Gastrocnemius medialis (tissue), 4 donors: ENCODE measurements around the gene CACNA2D1. TPM values are rescaled to one million over a fixed set of nuclear protein-coding genes. Genes with fewer than 3 reads are reported as not detected.

Experiments used
- ATAC-seq, 2 donors: fragments of 150-250 bp; one replicate each; pipeline ENCODE4 v1.9.1; 2016
- DNase-seq, 2 donors: peaks; one replicate each; pipeline ENCODE4 v3.0.0-alpha.2; 2019
- H3K27ac ChIP-seq, 4 donors: fragments of 200-600 bp; sonication (generic); 1 replicate in 1 of 4; 2 replicates in 3 of 4; pipeline ENCODE4 v1.5.1; 2016 to 2018; ENCODE audit warnings: mild to moderate bottlenecking in 2 of 4, moderate library complexity in 1 of 4
- H3K27me3 ChIP-seq, 3 donors: fragments of 200-600 bp; sonication (generic) in 2 of 3; 1 replicate in 1 of 3; 2 replicates in 2 of 3; pipeline versions ENCODE4 v1.5.1 to v1.6.0; 2016 to 2019; ENCODE audit warnings: mild to moderate bottlenecking in 1 of 3, moderate library complexity in 1 of 3
- H3K36me3 ChIP-seq, 2 donors: fragments of 200-600 bp; sonication (generic) in 1 of 2; one replicate each; pipeline ENCODE4 v1.5.1; 2017 to 2018
- H3K4me1 ChIP-seq, 2 donors: fragments of 200-600 bp; sonication (generic) in 1 of 2; one replicate each; pipeline ENCODE4 v1.5.1; 2016 to 2017; ENCODE audit warnings: mild to moderate bottlenecking in 2 of 2
- H3K4me3 ChIP-seq, 4 donors: fragments of 200-600 bp; sonication (generic) in 3 of 4; 1 replicate in 1 of 4; 2 replicates in 3 of 4; pipeline ENCODE4 v1.5.1; 2016 to 2019; ENCODE audit warnings: mild to moderate bottlenecking in 2 of 4
- H3K9me3 ChIP-seq, 3 donors: fragments of 200-600 bp; sonication (generic) in 2 of 3; 1 replicate in 1 of 3; 2 replicates in 2 of 3; pipeline ENCODE4 v1.5.1; 2016 to 2019
- CTCF ChIP-seq, 5 experiments: fragments of 450-650 bp in 3 of 5; fragments of 200-600 bp in 2 of 5; sonication (generic) in 2 of 5; IDR thresholded peaks in 4 of 5; conservative IDR thresholded peaks in 1 of 5; 1 replicate in 4 of 5; 2 replicates in 1 of 5; pipeline ENCODE4 v1.5.1; 2016 to 2019; ENCODE audit warnings: antibody characterized with exemption in 5 of 5, mild to moderate bottlenecking in 3 of 5, moderate library complexity in 3 of 5
- POLR2A ChIP-seq, 2 donors: fragments of 450-650 bp; IDR thresholded peaks; one replicate each; pipeline ENCODE4 v1.6.1; 2017; ENCODE audit warnings: antibody characterized with exemption in 2 of 2, mild to moderate bottlenecking in 2 of 2, moderate library complexity in 2 of 2
- in situ Hi-C, 4 donors: fragments of 200-750 bp; cut with MboI; loops; one replicate each; pipeline versions ENCODE4 v1.15.0 to v1.8.0; 2017; ENCODE audit warnings: low sequenced_read_pairs in 4 of 4
- intact Hi-C: fragments of 100-400 bp; cut with DNase I; formaldehyde crosslinking; loops from one replicate; pipeline ENCODE4 v1.15.1; 2023; ENCODE audit warnings: low total_unique reads
- total RNA-seq, 4 donors: library from RNA; depleted of rRNA; stranded (reverse); fragments of >200 nt; gene quantifications; one replicate each; pipeline versions ENCODE4 v1.1.0 to v1.2.3, GENCODE V29; 2016

The CACNA2D1 gene
- total RNA-seq, 4 donors from 2014 or later: 83.9 to 157 (median 120) TPM

GRCh38 chr7:82464372-82464771 lies 20.8 kb upstream of the CACNA2D1 start:
- H3K9me3 ChIP-seq: no peaks in the 10 kb centered on the region
- no peak for ATAC-seq
- in situ Hi-C loops: loop anchor here in 1 of 4 donors (25.0 kb wide), 1 partner anchor 227 kb away; no protein-coding TSS in a partner anchor
- no peak for DNase-seq
- no peaks in the 10 kb centered on the region for H3K27me3 ChIP-seq
- H3K4me1 ChIP-seq: peaks cover 0 to 13% of the 10 kb centered on the region in 2 donors
- no peaks in the 10 kb centered on the region for H3K36me3 ChIP-seq
- H3K4me3 ChIP-seq: no peak overlapping the region
- intact Hi-C loops: no loop called here
- TF ChIP-seq CTCF (IDR thresholded peaks at IDR 0.05 in 4 of 5, conservative IDR thresholded peaks at IDR 0.05 in 1 of 5): no peak
- H3K27ac ChIP-seq: no peak overlapping the region

DNA sequence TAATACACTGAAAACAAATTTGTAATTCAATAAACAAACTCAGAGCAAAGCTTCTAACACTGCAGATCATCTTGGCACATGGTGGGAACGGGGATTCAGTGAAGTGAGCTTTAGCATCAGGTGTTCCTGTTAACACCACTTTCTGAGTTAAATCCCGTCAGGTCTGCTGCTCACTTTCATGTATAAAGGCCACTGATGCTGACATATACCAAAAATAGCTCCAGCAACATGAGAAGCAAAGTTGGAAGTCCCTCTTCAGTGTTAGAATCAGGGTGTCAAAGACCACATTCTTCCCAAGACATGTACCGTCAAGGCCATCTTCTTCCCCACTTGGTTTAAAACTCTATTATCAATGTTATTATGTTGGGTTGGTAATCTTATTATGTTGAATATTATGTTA lies 11.7 kb upstream of the CACNA2D1 start:
- intact Hi-C loops (no loop called here), in situ Hi-C loops (loop anchor here in 1 of 4 donors (25.0 kb wide), 1 partner anchor 218 kb away; no protein-coding TSS in a partner anchor)
- DNase-seq (no peak), ATAC-seq (peak; percentile 50 to 91)
- Histone ChIP-seq H3K4me1 (peaks cover 17 to 30% of the 10 kb centered on the region in 2 donors), H3K27ac (peak overlapping the region; percentile 46 to 78 (median 67)), H3K4me3 (peak overlapping the region in 3 of 4 donors; percentile 8 to 10 (median 10)), H3K36me3 (no peaks in the 10 kb centered on the region), H3K27me3 (no peaks in the 10 kb centered on the region), H3K9me3 (no peaks in the 10 kb centered on the region)
- no peak for TF ChIP-seq POLR2A (IDR thresholded peaks at IDR 0.05)
- no peak for TF ChIP-seq CTCF (IDR thresholded peaks at IDR 0.05 in 4 of 5, conservative IDR thresholded peaks at IDR 0.05 in 1 of 5)

DNA sequence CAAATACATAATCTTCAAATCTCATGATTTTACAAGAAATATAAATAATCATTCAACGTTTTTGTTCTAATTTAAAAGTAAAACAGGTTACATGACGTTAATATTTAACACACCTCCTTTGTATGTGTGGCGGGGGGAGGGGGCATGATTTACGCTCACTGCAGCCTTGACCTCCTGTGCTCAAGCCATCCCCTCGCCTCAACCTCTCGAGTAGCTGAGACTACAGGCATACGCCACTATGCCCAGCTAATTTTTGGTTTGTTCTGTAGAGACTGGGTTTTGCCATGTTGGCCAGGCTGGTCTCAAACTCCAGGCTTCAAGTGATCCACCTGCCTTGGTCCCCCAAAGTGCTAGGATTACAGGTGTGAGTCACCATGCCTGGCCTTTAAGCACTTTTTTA lies 7.2 kb upstream of the CACNA2D1 start:
- no peak for ATAC-seq
- Histone ChIP-seq H3K27me3 (no peaks in the 10 kb centered on the region), H3K36me3 (no peaks in the 10 kb centered on the region), H3K4me3 (no peak overlapping the region), H3K9me3 (no peaks in the 10 kb centered on the region), H3K27ac (no peak overlapping the region), H3K4me1 (peaks cover 14 to 27% of the 10 kb centered on the region in 2 donors)
- in situ Hi-C loops (loop anchor here in 1 of 4 donors (25.0 kb wide), 1 partner anchor 213 kb away; no protein-coding TSS in a partner anchor), intact Hi-C loops (no loop called here)
- TF ChIP-seq POLR2A (IDR thresholded peaks at IDR 0.05): no peak
- no peak for TF ChIP-seq CTCF (IDR thresholded peaks at IDR 0.05 in 4 of 5, conservative IDR thresholded peaks at IDR 0.05 in 1 of 5)
- DNase-seq: no peak

DNA sequence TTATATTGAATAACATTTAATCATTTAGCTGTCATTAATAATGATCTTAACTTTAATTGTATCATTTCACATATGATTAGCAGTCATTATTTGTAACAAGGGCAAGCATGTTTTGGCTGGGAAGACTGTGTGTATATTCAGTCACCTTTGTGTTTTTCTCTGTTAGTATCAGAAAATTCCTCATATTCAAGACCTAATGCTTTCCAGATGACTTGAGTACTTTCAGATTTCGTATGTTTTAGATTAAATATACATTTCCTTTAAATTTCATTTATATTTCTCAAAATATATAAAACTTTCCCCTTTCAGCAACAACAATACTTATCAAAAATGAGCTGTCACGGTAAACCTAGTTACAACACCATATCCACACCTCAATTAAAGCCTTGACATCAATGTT lies 6.3 kb upstream of the CACNA2D1 start:
- ATAC-seq: no peak
- intact Hi-C loops: loop anchor here (10.0 kb wide), 1 partner anchor 285 kb away; no protein-coding TSS in a partner anchor

More for the DNA sequence above, 6.3 kb upstream of the CACNA2D1 start:
- Histone ChIP-seq H3K27ac (no peak overlapping the region), H3K9me3 (no peaks in the 10 kb centered on the region), H3K36me3 (no peaks in the 10 kb centered on the region), H3K4me3 (no peak overlapping the region), H3K27me3 (no peaks in the 10 kb centered on the region), H3K4me1 (peaks cover 6 to 19% of the 10 kb centered on the region in 2 donors)
- no peak for DNase-seq
- in situ Hi-C loops: loop anchor here in 2 of 4 donors (25.0 kb wide), 1 partner anchor 213 kb away; no protein-coding TSS in a partner anchor
- no peak for TF ChIP-seq POLR2A (IDR thresholded peaks at IDR 0.05)
- no peak for TF ChIP-seq CTCF (IDR thresholded peaks at IDR 0.05 in 4 of 5, conservative IDR thresholded peaks at IDR 0.05 in 1 of 5)
